ENCODE results near the gene PPIF. TPM values are rescaled to one million over a fixed set of nuclear protein-coding genes. Genes with fewer than 3 reads are reported as not detected.

The PPIF gene
- total RNA-seq, 1 experiment from 2014 or later, result 80.9 TPM

DNA sequence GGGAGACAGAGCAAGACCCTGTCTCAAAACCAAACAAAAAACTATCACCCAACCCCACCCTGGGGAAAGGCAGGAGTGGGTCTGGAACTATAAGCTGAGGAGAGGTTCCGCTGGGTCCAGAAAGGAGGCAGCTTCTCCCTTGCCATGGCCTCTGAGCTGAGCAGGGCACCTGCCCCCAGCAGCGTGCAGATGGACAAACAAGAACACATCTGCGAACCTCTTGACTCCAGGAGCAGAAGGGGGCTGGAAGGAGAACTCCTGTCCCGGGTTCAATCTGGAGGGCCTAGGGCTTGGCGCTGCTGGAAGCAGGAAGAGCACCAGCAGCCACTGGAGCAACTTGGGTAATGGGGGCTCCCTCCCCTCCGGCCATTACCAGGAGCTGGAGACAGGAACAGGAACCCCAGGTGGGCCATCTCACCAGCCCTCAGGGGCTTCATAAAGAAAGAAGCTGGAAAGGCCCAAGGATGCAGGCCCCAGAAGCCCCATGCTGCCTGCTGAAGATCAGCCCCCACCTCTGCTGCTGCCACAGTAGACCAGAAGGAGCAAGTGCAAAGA is 19.0 kb upstream of the PPIF start:
- DNase-seq (ENCODE audit: low spot score), result no peak
- TF ChIP-seq CREM (CRISPR knock-in tag; IDR thresholded peaks at IDR 0.05), result no peak
- no peak for TF ChIP-seq USF2 (CRISPR knock-in tag; IDR thresholded peaks at IDR 0.05)
- no peak for TF ChIP-seq ZNF138 (CRISPR knock-in tag; conservative IDR thresholded peaks at IDR 0.05)
- TF ChIP-seq EMX1 (CRISPR knock-in tag; IDR thresholded peaks at IDR 0.05), result no peak
- TF ChIP-seq ZNF121 (CRISPR knock-in tag; IDR thresholded peaks at IDR 0.05), result no peak
- no peak for TF ChIP-seq HMGA2 (CRISPR knock-in tag; IDR thresholded peaks at IDR 0.05)
- TF ChIP-seq ELF4 (CRISPR knock-in tag; IDR thresholded peaks at IDR 0.05; ENCODE audit: low read depth), result no peak
- TF ChIP-seq ZNF416 (CRISPR knock-in tag; IDR thresholded peaks at IDR 0.05), result no peak
- no peak for TF ChIP-seq ATF2 (CRISPR knock-in tag; IDR thresholded peaks at IDR 0.05; ENCODE audit: borderline replicate concordance, low read depth)
- no peak for TF ChIP-seq ZMAT4 (CRISPR knock-in tag; IDR thresholded peaks at IDR 0.05)
- no peak for TF ChIP-seq JUN (CRISPR knock-in tag; IDR thresholded peaks at IDR 0.05)
- TF ChIP-seq FOXP1 (CRISPR knock-in tag; IDR thresholded peaks at IDR 0.05; ENCODE audit: borderline replicate concordance), result no peak
- TF ChIP-seq, protein P1, sequence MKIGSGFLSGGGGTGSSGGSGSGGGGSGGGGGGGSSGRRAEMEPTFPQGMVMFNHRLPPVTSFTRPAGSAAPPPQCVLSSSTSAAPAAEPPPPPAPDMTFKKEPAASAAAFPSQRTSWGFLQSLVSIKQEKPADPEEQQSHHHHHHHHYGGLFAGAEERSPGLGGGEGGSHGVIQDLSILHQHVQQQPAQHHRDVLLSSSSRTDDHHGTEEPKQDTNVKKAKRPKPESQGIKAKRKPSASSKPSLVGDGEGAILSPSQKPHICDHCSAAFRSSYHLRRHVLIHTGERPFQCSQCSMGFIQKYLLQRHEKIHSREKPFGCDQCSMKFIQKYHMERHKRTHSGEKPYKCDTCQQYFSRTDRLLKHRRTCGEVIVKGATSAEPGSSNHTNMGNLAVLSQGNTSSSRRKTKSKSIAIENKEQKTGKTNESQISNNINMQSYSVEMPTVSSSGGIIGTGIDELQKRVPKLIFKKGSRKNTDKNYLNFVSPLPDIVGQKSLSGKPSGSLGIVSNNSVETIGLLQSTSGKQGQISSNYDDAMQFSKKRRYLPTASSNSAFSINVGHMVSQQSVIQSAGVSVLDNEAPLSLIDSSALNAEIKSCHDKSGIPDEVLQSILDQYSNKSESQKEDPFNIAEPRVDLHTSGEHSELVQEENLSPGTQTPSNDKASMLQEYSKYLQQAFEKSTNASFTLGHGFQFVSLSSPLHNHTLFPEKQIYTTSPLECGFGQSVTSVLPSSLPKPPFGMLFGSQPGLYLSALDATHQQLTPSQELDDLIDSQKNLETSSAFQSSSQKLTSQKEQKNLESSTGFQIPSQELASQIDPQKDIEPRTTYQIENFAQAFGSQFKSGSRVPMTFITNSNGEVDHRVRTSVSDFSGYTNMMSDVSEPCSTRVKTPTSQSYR (CRISPR knock-in tag; IDR thresholded peaks at IDR 0.05), result no peak
- no peak for TF ChIP-seq ATF3 (CRISPR knock-in tag; conservative IDR thresholded peaks at IDR 0.05)
- no peak for TF ChIP-seq RORB (CRISPR knock-in tag; IDR thresholded peaks at IDR 0.05)
- TF ChIP-seq AFF4 (CRISPR knock-in tag; IDR thresholded peaks at IDR 0.05; ENCODE audit: borderline replicate concordance), result no peak
- CTCF ChIA-PET, result interaction anchor here (0.9 kb wide), 1 partner anchor 159 kb away, joined by 3 read pairs; no protein-coding TSS in a partner anchor
- peaks cover 5% of the 10 kb centered on the region for H3K27me3 Mint-ChIP-seq (ENCODE audit: low read depth)
- peaks cover 4% of the 10 kb centered on the region; the same call in 1 of the 2 replicates for H3K36me3 Mint-ChIP-seq
- POLR2A ChIA-PET, result no interaction called here
- ATAC-seq, result no peak
- peaks cover 5% of the 10 kb centered on the region for H3K9me3 Mint-ChIP-seq
- no peak overlapping the region for H3K27ac Mint-ChIP-seq
- H3K4me3 Mint-ChIP-seq, result no peak overlapping the region
- no peaks in the 10 kb centered on the region for H3K4me1 Mint-ChIP-seq

Data from WTC11 (cell line).